ENCODE data around the gene AKIP1.
"Not testable (repeated sequence)": the region's sequence is repeated elsewhere in the genome, so short reads cannot be mapped to it uniquely, and the experiment has no call there.

AKIP1 gene

DNA sequence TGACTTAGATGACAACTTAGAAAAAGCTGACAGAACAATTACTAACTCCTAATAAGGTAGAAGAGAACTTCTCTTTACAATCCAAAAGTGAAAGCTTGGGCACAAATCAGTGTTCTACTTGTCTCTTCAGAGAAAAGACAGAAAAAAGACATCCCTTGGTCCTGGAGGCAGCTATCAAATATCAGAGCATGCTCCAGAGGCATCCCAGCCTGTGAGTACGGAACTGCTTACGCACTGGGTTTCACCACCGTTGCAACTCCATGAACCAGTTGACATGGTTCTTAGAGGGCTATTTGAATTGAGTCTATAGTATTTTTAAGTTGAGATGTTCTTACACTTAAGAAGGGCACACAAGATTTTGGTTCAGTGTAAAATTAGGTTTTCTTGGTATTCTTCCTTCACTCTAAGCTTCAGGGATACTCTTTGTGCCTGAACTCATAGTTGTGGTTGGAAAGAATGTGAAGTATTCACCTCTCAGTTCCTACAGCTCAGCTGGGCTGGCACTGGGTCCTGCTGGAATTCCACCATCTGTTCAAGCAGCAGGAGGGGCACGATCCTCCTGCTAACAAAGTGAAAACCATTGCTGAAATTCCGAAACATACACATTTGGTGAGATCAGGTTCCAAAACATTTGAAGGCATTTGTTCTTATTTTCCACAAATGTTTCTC, 6.3 kb downstream of the AKIP1 start:
- no peak for DNase-seq

DNA sequence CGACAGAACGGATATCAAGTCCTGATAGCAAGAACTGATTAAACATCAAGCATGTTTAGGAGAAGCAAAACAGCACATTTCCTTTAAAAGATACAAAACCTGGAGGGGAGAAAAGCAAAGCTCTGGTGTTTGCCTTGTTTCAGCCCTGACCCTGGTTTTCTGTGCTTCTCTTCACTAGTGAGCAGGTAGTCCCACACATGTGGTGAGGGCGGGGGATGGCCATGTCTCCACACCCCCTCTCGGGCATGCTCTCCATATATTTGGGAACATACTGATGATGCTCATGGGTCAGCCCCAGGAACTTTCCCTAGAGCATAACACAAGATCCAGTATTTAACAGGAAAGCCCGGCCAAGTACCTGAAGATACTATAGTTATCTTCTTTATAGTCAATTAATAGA, 11.7 kb downstream of the AKIP1 start:
- DNase-seq = no peak

DNA sequence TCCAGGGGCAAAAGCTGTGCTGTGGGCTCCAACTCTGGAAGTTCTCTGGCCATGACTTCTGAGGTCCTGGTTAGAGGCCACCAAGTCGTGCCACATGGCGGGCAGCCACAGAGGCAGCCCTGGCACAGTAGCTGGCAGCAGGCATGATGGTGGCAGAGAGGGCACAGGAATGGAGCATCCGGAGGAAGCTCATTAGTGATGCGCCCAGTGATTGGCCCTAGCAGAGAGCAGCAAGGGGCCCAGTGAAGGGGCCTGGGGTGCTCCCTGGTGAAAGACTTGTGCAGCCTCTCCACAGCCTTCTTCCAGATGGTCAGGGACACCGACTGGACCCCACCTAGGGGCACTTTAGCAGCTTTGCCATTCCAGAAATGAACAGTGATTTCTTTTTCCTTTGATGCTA, 14.7 kb downstream of the AKIP1 start:
- DNase-seq = no peak

DNA sequence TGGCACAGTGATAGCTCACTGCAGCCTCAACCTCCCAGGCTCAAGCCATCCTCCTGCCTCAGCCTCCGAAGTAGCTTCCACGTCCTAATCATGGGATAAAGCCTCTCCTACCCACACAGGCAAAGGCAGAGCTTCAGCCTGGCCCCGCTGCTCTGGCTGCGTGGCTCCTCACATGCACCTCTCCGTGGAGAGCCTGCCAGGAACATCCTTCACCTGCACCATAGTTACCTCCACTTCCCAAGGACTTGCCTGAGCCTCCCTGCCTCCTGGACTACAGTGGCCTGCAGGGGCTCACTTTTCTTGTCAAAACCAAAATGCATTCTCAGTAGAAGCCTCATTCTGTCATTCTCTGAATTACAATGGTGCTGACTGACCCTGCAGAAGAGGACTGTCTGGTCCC, 15.2 kb downstream of the AKIP1 start:
- DNase-seq = no peak

DNA sequence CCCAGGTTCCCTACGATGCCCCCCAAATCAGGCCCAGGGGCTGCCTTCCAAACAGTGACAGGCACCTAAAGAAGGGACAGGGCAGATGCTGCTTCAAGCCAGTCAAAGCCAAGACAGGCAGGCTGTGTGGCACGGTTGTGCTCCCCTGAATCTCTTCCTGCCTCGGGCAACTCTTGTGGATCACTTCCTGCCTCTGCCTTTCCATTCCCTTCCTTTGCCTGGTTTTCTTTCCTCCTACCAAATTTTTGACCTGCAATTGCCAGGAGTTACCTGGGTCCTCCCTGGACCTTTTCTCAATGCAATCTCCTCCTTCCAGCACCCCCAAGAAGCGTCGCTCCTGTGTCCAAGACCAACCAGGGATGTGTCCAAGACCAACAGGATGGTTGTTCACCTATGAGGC, 16.2 kb downstream of the AKIP1 start:
- no peak for DNase-seq

DNA sequence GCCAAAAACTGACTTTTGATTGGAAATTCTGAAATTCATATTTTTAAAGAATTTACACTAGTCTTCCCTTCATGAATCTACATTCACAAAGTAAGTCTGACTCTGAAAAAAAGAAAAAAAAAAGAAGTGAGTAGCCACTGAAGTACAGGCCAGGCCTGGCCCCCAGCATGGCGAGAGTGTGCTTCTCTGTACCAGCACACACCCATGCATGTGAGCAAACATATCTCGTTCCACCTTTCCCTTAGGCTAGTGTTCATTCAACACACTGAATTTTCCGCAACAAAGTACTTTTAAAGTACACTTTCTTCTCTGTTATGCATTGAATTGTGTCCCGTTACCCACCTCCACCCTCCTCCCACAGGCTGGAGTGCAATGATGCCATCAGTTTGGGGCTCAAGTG, 17.2 kb downstream of the AKIP1 start:
- no peak for DNase-seq

DNA sequence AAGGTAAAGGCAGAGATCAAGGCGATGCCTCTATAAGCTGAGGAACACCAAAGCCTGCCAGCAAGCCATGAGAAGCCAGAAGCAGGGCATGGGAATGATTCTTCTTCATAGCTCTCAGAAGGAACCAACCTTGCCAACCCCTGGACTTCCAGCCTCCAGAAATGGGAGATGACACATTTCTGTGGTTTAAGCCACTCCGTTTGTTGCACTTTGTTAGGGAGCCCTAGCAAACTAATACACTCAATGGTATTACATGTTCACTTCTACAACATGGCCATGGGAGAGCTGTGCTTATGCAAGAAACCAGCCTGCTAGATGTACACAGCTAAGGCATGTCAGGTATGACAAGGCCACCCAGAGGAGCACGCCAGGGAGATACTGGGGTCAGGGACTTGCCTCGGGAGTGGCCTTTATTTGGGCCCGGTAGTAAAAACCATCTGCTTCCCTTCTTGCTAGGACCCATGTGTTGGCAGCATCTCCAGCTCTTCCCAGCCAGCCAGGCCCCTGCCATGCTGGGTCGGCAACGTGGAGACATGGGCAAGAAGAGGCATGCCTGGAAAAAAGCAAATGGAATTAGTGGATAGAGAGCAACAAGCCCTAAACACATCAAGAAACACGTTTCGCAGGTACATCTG, 18.1 kb downstream of the AKIP1 start:
- no peak for DNase-seq

- no peak for DNase-seq
Observed at GRCh38 chr11:8930456-8931175, 19.6 kb downstream of the AKIP1 start.

- DNase-seq = no peak
Observed at GRCh38 chr11:8932564-8933180, 21.7 kb downstream of the AKIP1 start, which contains the start of gene C11orf16. Gene C11orf16, minus strand, starts transcription at chr11:8932947. Its CDS starts 639 bp downstream, at chr11:8932308.

DNA sequence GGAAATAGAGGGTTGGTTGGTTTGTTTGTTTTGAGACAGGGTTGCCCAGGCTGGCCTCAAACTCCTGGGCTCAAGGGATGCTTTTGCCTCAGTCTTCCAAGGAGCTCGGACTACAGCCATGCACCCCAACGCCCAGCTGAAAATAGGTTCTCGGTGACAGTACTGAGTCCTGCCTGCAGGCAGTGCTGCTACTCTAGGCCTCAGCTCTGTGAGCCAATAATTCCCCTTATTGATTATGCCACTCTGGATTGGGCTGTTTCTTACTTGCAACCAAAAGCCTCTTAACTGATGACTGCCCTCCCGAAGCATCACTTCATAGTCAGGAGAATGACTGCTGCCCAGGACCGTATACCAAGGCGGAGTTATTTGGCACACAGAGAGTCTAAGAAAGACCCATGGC, 22.9 kb downstream of the AKIP1 start:
- DNase-seq = no peak

GRCh38 chr11:8934742-8935488, 23.9 kb downstream of the AKIP1 start:
- no peak for DNase-seq

GRCh38 chr11:8935789-8936188, 24.8 kb downstream of the AKIP1 start:
- not testable (repeated sequence) for DNase-seq

- no peak for DNase-seq
Observed at GRCh38 chr11:8937159-8937558, 26.2 kb downstream of the AKIP1 start.

- no peak for DNase-seq
Observed at GRCh38 chr11:8937659-8938058, 26.7 kb downstream of the AKIP1 start.

- no peak for DNase-seq
Observed at GRCh38 chr11:8941341-8942103, 30.5 kb downstream of the AKIP1 start.

DNA sequence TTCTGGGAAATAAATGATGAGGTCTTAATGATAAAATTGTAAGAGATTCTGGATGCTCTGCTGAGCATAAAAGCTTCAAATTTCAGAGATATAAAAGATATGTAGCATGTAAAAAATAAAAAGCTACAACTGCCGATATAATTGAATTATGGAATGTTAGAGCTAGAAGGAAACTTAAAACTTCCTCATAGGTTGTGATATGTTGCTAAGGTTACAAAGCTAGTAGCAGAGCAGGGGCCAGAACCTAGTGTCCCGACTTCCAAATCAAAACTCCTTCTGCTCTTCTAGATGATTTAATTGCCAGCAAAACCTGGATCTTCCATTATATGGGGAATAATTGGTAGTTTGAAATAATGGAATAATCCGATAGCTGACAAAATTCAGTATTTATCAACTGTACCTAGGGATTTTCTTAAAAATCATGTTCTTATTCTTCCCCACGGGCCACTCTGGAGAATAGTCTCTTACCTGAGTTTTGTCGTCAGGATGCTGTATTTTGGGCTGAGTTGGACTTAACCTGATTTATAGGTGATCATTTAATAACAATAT, 31.6 kb downstream of the AKIP1 start, which contains the start of gene ASCL3:
TSS of gene ASCL3 (minus strand) at position 499 of the 549 bp plus-strand sequence. CDS start 4,855 bp downstream, outside the sequence.
- DNase-seq = no peak

DNA sequence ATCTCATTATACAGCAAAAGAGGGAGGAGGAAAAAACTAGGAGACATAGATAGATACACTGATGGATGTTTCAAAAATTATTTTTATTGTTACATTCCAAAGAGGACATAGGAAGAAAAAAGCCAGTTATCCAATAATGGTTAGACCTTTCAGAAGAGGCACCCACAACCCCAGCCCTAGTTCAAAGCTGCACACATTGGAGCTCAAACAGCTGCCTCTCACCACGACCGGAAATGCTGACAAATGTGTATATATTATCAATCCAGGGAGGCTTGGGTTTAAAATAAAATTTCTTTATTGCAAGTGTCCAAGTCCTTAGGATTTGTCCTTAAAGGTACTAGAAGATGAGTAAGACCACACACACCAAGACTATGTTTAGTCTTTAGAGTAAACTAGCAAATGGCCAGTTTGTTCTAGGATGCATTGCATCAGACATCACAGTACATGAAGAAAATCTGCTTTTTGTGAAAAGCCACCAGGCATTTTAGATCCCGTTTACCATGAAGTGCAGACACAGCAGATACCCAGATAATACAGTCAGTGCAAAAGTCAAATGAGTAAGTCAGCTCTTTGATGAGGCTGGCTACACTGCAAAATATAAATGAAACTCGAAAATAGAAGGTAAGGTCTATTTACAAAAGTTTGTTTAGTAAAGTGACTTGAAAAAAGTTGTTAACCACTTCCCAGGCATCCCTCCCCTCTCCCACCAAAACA, 36.4 kb downstream of the AKIP1 start:
- DNase-seq = no peak

DNA sequence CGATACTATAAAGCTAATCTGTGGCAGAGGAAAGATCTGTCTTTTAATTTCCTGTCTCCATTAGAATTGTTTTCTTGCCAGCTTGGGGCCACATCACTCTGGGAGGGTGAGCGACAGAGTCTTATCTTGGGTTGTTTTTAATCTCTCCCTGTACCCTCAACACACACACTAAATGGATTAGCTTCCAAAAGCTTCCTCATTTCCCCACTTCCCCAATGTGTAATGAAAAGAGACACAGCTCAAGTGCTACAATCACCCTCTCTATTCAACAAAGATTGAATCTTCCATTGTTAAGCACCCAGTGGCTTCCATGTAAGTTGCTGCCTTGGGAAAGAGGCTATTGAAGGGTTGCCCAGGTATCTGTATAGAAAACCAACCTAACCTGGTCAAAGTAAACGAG, 37.9 kb downstream of the AKIP1 start:
- DNase-seq = no peak

DNA sequence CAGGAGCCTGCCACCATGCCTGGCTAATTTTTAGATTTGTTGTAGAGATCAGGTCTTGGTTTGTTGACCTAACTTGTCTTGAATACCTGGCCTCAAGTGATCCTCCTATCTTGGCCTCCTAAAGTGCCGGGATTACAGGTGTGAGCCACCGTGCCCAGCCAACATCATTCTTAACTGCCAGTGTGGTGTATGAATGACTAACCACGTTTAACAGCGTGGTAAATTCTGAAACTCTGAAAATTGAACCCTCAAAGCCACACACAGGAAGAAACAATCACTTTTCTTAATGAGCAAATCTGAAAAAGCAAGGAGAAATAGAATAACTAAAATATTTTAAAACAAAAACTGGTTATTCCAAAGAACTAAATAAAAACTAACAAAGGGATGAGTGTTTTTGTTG, 45.9 kb downstream of the AKIP1 start:
- no peak for DNase-seq

GRCh38 chr11:8959546-8960166, 48.7 kb downstream of the AKIP1 start:
- DNase-seq = no peak

Data from effector CD4-positive, alpha-beta T cell (primary cell).